ENCODE data around the gene WIPF2. TPM values are rescaled to one million over a fixed set of nuclear protein-coding genes. Genes with fewer than 3 reads are reported as not detected.
"Not testable (repeated sequence)": the region's sequence is repeated elsewhere in the genome, so short reads cannot be mapped to it uniquely, and the experiment has no call there.

The WIPF2 gene
- total and polyA plus RNA-seq, 2 of the 8 experiments (the other 6 are each of a cell fraction or from before 2014, with no cell fraction given): 6.9 to 25.3 TPM

DNA sequence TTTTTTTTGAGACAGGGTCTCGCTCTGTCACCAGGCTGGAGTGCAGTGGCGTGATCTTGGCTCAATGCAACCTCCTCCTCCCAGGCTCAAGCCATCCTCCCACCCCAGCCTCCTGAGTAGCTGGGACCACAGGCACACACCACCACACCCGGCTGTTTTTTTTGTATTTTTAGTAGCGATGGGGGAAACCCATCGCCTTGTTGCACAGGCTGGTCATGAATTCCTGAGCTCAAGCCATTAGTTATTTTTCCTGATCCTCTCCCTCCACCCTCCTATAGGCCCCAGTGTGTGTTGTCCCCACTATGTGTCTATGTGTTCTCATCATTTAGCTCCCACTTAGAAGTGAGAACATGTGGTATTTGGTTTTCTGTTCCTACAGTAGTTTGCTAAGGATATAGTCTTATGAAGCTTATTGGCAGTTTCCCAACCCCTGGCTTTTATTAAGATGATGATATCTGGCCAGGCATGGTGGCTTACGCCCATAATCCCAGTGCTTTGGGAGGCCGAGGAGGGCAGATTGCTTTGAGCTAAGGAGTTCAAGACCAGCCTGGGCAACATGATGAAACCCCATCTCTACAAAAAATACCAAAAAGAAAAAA, 80.2 kb downstream of the WIPF2 start:
- H3K9me3 ChIP-seq (ENCODE audit: insufficient read depth in 2 of 2, low read depth in 1 of 2, low read length in 1 of 2); H2BK5ac ChIP-seq (ENCODE audit: low read depth, low read length); H3K27ac ChIP-seq (ENCODE audit: low read depth, low read length); H2BK12ac ChIP-seq (ENCODE audit: low read depth, low read length); H3K23me2 ChIP-seq (ENCODE audit: low read depth, low read length); H3K79me1 ChIP-seq (ENCODE audit: low read depth, low read length); H3K14ac ChIP-seq (ENCODE audit: insufficient read length); H3K4me2 ChIP-seq (ENCODE audit: insufficient read depth in 1 of 2, low read depth in 2 of 2, low read length in 2 of 2); H3K9ac ChIP-seq (replicated peaks in 1 of 4; ENCODE audit: extremely low read depth in 1 of 4, low read depth in 3 of 4, low read length in 3 of 4); H4K8ac ChIP-seq (ENCODE audit: extremely low read depth, insufficient read depth, low read length); H2BK20ac ChIP-seq (ENCODE audit: low read length); H3K4me3 ChIP-seq (ENCODE audit: extremely low read depth in 1 of 4, insufficient read depth in 2 of 4, low read depth in 3 of 4, low read length in 4 of 4); H3K27me3 ChIP-seq (replicated peaks in 1 of 4; ENCODE audit: control insufficient read depth in 3 of 4, extremely low read depth in 1 of 4, insufficient read depth in 3 of 4, low read length in 3 of 4); H2AFZ ChIP-seq (ENCODE audit: low read length); H2BK15ac ChIP-seq (ENCODE audit: low read length); H3K23ac ChIP-seq (ENCODE audit: insufficient read length); H3K4ac ChIP-seq (replicated peaks; ENCODE audit: insufficient read length, low read depth, low read length); H4K91ac ChIP-seq (replicated peaks; ENCODE audit: insufficient read length, low read length); H3K56ac ChIP-seq (replicated peaks; ENCODE audit: insufficient read length, low read depth, low read length); DNase-seq (ENCODE audit: low read depth in 1 of 2, low spot score in 2 of 2); H3K4me1 ChIP-seq (replicated peaks in 1 of 4; ENCODE audit: control insufficient read depth in 3 of 4, insufficient read depth in 4 of 4, low read length in 3 of 4); FAIRE-seq; H2AK5ac ChIP-seq (ENCODE audit: low read depth, low read length); H2BK120ac ChIP-seq (replicated peaks; ENCODE audit: low read depth, low read length); H3K18ac ChIP-seq (ENCODE audit: extremely low read depth, low read length); H4K5ac ChIP-seq (ENCODE audit: insufficient read length, low read depth, low read length); H4K20me1 ChIP-seq (replicated peaks in 1 of 2; ENCODE audit: control insufficient read depth in 1 of 2, insufficient read depth in 2 of 2, low read length in 2 of 2): not testable (repeated sequence)
- H3K79me2 ChIP-seq (ENCODE audit: control insufficient read depth in 1 of 2, insufficient read depth in 2 of 2, low read length in 2 of 2): peaks cover 0 to 10% of the 10 kb centered on the region in 2 experiments; a peak in 2 of 4 replicates
- peaks cover 42 to 94% (median 78%) of the 10 kb centered on the region in 4 experiments for H3K36me3 ChIP-seq (ENCODE audit: control insufficient read depth in 2 of 4, insufficient read depth in 4 of 4, low read length in 3 of 4)
- 94% methylated on average over 7 of the region's 7 CpGs; no CpG with 5 or more reads in 1 of the 2 experiments for WGBS, 2 experiments (ENCODE audit: extremely low coverage in 1 of 2, insufficient coverage in 1 of 2, insufficient read length in 1 of 2, insufficient replicate concordance in 2 of 2, low coverage in 1 of 2, low lambda C conversion rate in 2 of 2, missing lambda C conversion rate in 1 of 2)
- ChIA-PET CTCF (ENCODE audit: partially characterized antibody) (interaction anchor here (0.6 to 39.2 kb wide), 6 partner anchors 10 to 1382 kb away, joined by 3 to 1198 read pairs (median 4); partner anchors contain the start of gene GJD3), POLR2A (ENCODE audit: partially characterized antibody) (interaction anchor here (0.6 to 31.2 kb wide), 7 partner anchors 3 to 97 kb away, joined by 3 to 570 read pairs (median 6); partner anchors contain the start of genes CDC6, GJD3 and RARA)
